HAP-1 (cell line): ENCODE measurements around the gene UCHL1.
"Not testable (repeated sequence)": the region's sequence is repeated elsewhere in the genome, so short reads cannot be mapped to it uniquely, and the experiment has no call there.

Experiments used
- DNase-seq, 2 experiments: peaks; one replicate each; pipeline ENCODE4 v3.0.0-alpha.2; 2016 to 2020; ENCODE audit warnings: low spot score in 2 of 2
- H3K27me3 ChIP-seq: fragments of 250-450 bp; sonication (Bioruptor Pico); 2 replicates; pipeline ENCODE4 v1.5.1; 2020; ENCODE audit warnings: low read depth, mild to moderate bottlenecking, moderate library complexity
- H3K36me3 ChIP-seq: fragments of 250-450 bp; sonication (Bioruptor Pico); replicated peaks from 2 replicates; pipeline ENCODE4 v1.5.1; 2020; ENCODE audit warnings: mild to moderate bottlenecking
- H3K4me1 ChIP-seq: fragments of 250-450 bp; sonication (Bioruptor Pico); 2 replicates; pipeline ENCODE4 v1.5.1; 2020; ENCODE audit warnings: mild to moderate bottlenecking
- H3K4me3 ChIP-seq: fragments of 250-450 bp; sonication (Bioruptor Pico); 2 replicates; pipeline ENCODE4 v1.5.1; 2020; ENCODE audit warnings: mild to moderate bottlenecking, moderate library complexity
- H3K9me3 ChIP-seq: fragments of 250-450 bp; sonication (Bioruptor Pico); 2 replicates; pipeline ENCODE4 v1.5.1; 2020; ENCODE audit warnings: mild to moderate bottlenecking, moderate library complexity
- in situ Hi-C: fragments of 300-500 bp; cut with MboI; formaldehyde crosslinking; loops from 3 replicates; pipeline ENCODE4 v1.14.3; 2020; ENCODE audit warnings: low sequenced_read_pairs, inconsistent platforms, mixed read lengths

The UCHL1 gene

GRCh38 chr4:41305476-41305875, 48.7 kb downstream of the UCHL1 start:
- DNase-seq: no peak

DNA sequence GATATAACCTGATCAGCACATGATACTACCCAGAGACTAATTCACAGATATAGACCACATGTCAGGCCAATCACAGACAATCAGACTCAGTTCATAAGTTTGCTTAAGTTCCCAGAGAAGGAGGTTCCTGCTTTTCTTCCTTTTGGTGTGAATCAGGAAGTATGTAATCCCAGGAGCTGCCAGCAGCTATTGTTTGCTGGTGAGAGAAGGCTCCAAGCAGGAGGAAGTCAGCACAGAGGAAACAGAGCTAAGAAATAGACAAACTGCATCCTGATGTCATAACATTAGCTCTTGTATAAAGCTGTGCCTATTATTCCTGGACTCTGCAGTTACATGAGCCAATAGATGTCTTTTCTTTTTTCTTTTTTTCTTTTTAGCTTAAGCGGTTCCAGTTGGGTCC, 50.9 kb downstream of the UCHL1 start:
- H3K4me1 ChIP-seq: no peaks in the 10 kb centered on the region
- DNase-seq: no peak
- peaks cover 5% of the 10 kb centered on the region; the same call in 1 of the 2 replicates for H3K9me3 ChIP-seq
- in situ Hi-C loops: no loop called here
- H3K27me3 ChIP-seq: no peaks in the 10 kb centered on the region
- H3K36me3 ChIP-seq: no peaks in the 10 kb centered on the region
- H3K4me3 ChIP-seq: no peak overlapping the region

More at GRCh38 chr4:41305476-41305875, 48.7 kb downstream of the UCHL1 start:
- in situ Hi-C loops: no loop called here
- Histone ChIP-seq H3K4me1 (no peaks in the 10 kb centered on the region), H3K4me3 (no peak overlapping the region), H3K36me3 (no peaks in the 10 kb centered on the region), H3K27me3 (no peaks in the 10 kb centered on the region), H3K9me3 (peaks cover 8% of the 10 kb centered on the region; the same call in 1 of the 2 replicates)

- DNase-seq: no peak
- Histone ChIP-seq H3K4me1 (no peaks in the 10 kb centered on the region), H3K4me3 (no peak overlapping the region), H3K36me3 (no peaks in the 10 kb centered on the region), H3K9me3 (peaks cover 5% of the 10 kb centered on the region; the same call in 1 of the 2 replicates), H3K27me3 (no peaks in the 10 kb centered on the region)
- in situ Hi-C loops: no loop called here
Observed at GRCh38 chr4:41308398-41308797, 51.7 kb downstream of the UCHL1 start.

DNA sequence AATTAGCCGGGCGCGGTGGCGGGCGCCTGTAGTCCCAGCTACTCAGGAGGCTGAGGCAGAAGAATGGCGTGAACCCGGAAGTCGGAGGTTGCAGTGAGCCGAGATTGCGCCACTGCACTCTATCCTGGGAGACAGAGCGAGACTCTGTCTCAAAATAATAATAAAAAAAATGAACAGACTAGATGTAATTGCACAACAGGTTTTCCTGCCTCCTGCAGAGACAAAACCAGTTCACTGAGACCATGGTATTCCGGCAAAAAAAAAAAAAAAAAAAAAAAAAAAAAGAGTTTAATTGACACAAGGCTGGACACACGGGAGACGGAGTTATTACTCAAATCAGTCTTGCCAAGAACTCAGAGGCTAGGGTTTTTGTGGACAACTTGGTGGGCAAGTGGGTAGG, 58.7 kb downstream of the UCHL1 start:
- H3K27me3 ChIP-seq, in situ Hi-C loops, H3K4me3 ChIP-seq, H3K36me3 ChIP-seq, DNase-seq, H3K4me1 ChIP-seq, H3K9me3 ChIP-seq: not testable (repeated sequence)

DNA sequence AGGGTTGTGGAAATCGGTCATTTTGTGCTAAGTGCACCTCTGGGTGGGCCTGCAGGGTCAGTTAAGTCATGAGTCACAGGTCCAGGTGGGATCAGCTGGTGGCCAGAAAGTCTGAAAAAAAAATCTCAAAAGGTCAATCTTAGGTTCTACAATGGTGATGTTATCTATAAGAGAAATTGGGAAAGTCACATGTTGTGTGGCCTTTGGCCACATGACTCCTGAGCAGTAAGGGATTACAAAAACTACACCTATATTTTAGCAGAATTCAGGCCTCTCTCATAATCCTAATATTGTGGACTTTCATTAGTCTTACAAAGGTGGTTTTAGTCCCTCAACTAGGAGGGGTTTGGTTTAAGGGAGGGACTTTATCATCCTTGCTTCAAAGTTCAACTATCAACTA, 59.1 kb downstream of the UCHL1 start:
- no peaks in the 10 kb centered on the region for H3K4me1 ChIP-seq
- in situ Hi-C loops: no loop called here
- no peaks in the 10 kb centered on the region for H3K9me3 ChIP-seq
- H3K27me3 ChIP-seq: no peaks in the 10 kb centered on the region
- H3K36me3 ChIP-seq: no peaks in the 10 kb centered on the region
- no peak overlapping the region for H3K4me3 ChIP-seq
- DNase-seq: no peak
